A673 (cell line): ENCODE measurements around the gene WDPCP. TPM values are rescaled to one million over a fixed set of nuclear protein-coding genes. Genes with fewer than 3 reads are reported as not detected.

Experiments
- BruUV-seq: library from RNA; stranded (reverse); fragments of 400-500 nt; replicated peaks from 2 replicates; lab custom pipeline; 2021; lab: Mats Ljungman, UMichigan
- CTCF ChIA-PET: fragments of 300-600 bp; sonication (Branson Sonifier 250); formaldehyde crosslinking; loops from one replicate; lab custom pipeline; 2022; ENCODE audit warnings: antibody characterized with exemption; lab: Charles Lee
- POLR2A ChIA-PET: fragments of 300-600 bp; sonication (Branson Sonifier 250); formaldehyde crosslinking; loops from one replicate; lab custom pipeline; 2022; ENCODE audit warnings: antibody characterized with exemption; ENCODE audit not compliant: low non-redundant PET; lab: Charles Lee
- DNase-seq: peaks from one replicate; pipeline ENCODE4 v3.0.0-alpha.2; 2015; ENCODE audit warnings: low spot score
- H3K27ac ChIP-seq: fragments of 200-600 bp; sonication (generic); 2 replicates; pipeline ENCODE4 v1.5.1; 2016; ENCODE audit warnings: mixed run types, low read depth, mild to moderate bottlenecking, mixed read lengths, antibody characterized with exemption, low read length; ENCODE audit not compliant: poor library complexity, severe bottlenecking
- H3K27me3 ChIP-seq: fragments of 200-600 bp; sonication (generic); replicated peaks from 2 replicates; pipeline ENCODE4 v1.6.1; 2017; ENCODE audit warnings: mixed run types, low read depth, mild to moderate bottlenecking, mixed read lengths, antibody characterized with exemption, low read length; ENCODE audit not compliant: insufficient read depth, poor library complexity
- H3K36me3 ChIP-seq: fragments of 200-600 bp; sonication (generic); 2 replicates; pipeline ENCODE4 v1.6.1; 2016; ENCODE audit warnings: mixed run types, mild to moderate bottlenecking, mixed read lengths, antibody characterized with exemption, low read length; ENCODE audit not compliant: insufficient read depth, poor library complexity, severe bottlenecking
- H3K4me1 ChIP-seq: fragments of 200-600 bp; sonication (generic); 2 replicates; pipeline ENCODE4 v1.6.1; 2017; ENCODE audit warnings: mixed run types, mild to moderate bottlenecking, mixed read lengths, antibody characterized with exemption, low read length; ENCODE audit not compliant: insufficient read depth, poor library complexity, severe bottlenecking
- H3K4me3 ChIP-seq: fragments of 200-600 bp; sonication (generic); 2 replicates; pipeline ENCODE4 v1.5.1; 2016; ENCODE audit warnings: low read depth, mixed run types, mild to moderate bottlenecking, mixed read lengths, low read length; ENCODE audit not compliant: poor library complexity, severe bottlenecking
- H3K9me3 ChIP-seq: fragments of 200-600 bp; sonication (generic); 2 replicates; pipeline ENCODE4 v1.6.1; 2016; ENCODE audit warnings: mixed run types, low read depth, mild to moderate bottlenecking, mixed read lengths, antibody characterized with exemption, low read length; ENCODE audit not compliant: poor library complexity, severe bottlenecking
- CTCF ChIP-seq: fragments of 300-800, 200-600 bp; sonication (generic); conservative IDR thresholded peaks from 2 replicates; pipeline ENCODE4 v1.5.1; 2017; ENCODE audit warnings: low read depth, mild to moderate bottlenecking, antibody characterized with exemption, low read length, moderate library complexity, mixed read lengths
- EZH2 ChIP-seq: fragments of 200-600 bp; sonication (generic); IDR thresholded peaks from 2 replicates; pipeline ENCODE4 v1.6.1; 2017; ENCODE audit warnings: borderline replicate concordance, low read depth, mild to moderate bottlenecking, mixed read lengths, antibody characterized with exemption, low read length; ENCODE audit not compliant: poor library complexity, severe bottlenecking
- intact Hi-C: fragments of 100-400 bp; cut with micrococcal nuclease; formaldehyde crosslinking; loops from one replicate; pipeline ENCODE4 v1.10.0; 2022; ENCODE audit not compliant: unreplicated experiment
- total RNA-seq: library from RNA; stranded (reverse); gene quantifications from 2 replicates; pipeline ENCODE4 v1.2.3, GENCODE V29; 2021

The WDPCP gene
- total RNA-seq, 1 experiment from 2014 or later = 7.9 TPM

- TF ChIP-seq EZH2 (no peak), CTCF (no peak)
- ChIA-PET POLR2A (no interaction called here), CTCF (no interaction called here)
- Histone ChIP-seq H3K27ac (no peak overlapping the region), H3K27me3 (no peaks in the 10 kb centered on the region), H3K36me3 (no peaks in the 10 kb centered on the region), H3K9me3 (peaks cover 13% of the 10 kb centered on the region), H3K4me1 (no peaks in the 10 kb centered on the region), H3K4me3 (no peak overlapping the region)
- no peak for DNase-seq
- BruUV-seq = no TSS peak
- intact Hi-C loops = no loop called here
Observed at GRCh38 chr2:63272560-63272959, 315.7 kb downstream of the WDPCP start.

DNA sequence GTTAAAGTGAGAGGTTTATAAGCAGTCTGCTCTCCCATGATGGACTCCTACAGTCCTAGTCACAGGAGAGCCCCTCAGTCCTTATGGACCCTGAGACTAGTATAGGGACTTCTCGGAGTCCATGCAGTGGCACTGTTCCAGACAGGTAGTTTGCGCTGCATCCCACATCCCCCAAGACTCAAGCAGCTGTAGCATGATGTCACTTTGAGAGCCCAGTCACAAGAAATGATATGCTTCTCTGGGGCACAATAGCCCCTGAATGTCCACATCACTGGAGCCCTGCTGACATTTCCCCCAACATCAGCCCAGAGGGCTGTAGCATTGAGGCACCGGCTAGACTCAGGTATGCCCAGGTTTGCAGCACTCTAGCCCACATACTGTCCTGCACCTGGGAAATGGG, 317.6 kb downstream of the WDPCP start:
- Histone ChIP-seq H3K9me3 (peaks cover 13% of the 10 kb centered on the region), H3K27ac (no peak overlapping the region), H3K36me3 (no peaks in the 10 kb centered on the region), H3K27me3 (no peaks in the 10 kb centered on the region), H3K4me1 (no peaks in the 10 kb centered on the region), H3K4me3 (no peak overlapping the region)
- CTCF ChIA-PET = no interaction called here
- POLR2A ChIA-PET = no interaction called here
- TF ChIP-seq CTCF (no peak), EZH2 (no peak)
- no peak for DNase-seq
- intact Hi-C loops = no loop called here
- BruUV-seq = no TSS peak

DNA sequence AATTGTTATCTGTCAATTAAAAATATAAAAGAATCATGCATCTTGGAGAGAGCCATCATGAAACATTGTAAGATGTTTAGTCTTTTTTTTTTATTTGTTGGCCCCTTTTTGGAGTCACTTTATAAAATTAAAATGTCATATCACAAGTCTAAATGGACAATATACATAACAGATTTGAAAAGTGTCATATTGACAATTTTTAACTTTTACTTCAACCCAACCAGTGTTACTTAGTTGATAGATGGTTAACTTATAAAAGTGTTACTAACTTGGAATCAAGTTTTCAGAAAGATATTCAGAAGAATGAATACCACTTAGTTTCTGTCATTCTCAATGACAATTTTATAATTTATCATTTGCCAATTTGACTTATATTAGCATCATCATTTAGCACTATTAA, 319.3 kb downstream of the WDPCP start:
- no peak overlapping the region for H3K4me3 ChIP-seq
- no peaks in the 10 kb centered on the region for H3K36me3 ChIP-seq
- H3K27me3 ChIP-seq = no peaks in the 10 kb centered on the region
- DNase-seq = no peak
- no peak overlapping the region for H3K27ac ChIP-seq
- no TSS peak for BruUV-seq
- TF ChIP-seq EZH2 = no peak
- intact Hi-C loops = no loop called here
- H3K4me1 ChIP-seq = no peaks in the 10 kb centered on the region
- CTCF ChIA-PET = no interaction called here
- peaks cover 12% of the 10 kb centered on the region for H3K9me3 ChIP-seq
- POLR2A ChIA-PET = no interaction called here

GRCh38 chr2:63261137-63261621, 327.1 kb downstream of the WDPCP start:
- Histone ChIP-seq H3K36me3 (no peaks in the 10 kb centered on the region), H3K9me3 (no peaks in the 10 kb centered on the region), H3K4me3 (no peak overlapping the region), H3K4me1 (no peaks in the 10 kb centered on the region), H3K27ac (no peak overlapping the region), H3K27me3 (no peaks in the 10 kb centered on the region)
- no peak for TF ChIP-seq EZH2
- TF ChIP-seq CTCF = no peak
- ChIA-PET POLR2A (no interaction called here), CTCF (no interaction called here)
- no peak for DNase-seq
- intact Hi-C loops = no loop called here
- BruUV-seq = no TSS peak
